ENCODE results near the gene ANXA3.

GRCh38 chr4:78517050-78517652 is 34.4 kb upstream of the ANXA3 start:
- TF ChIP-seq CTCF (IDR thresholded peaks at IDR 0.05) (peak; percentile 56 to 62 (median 59)), POLR2A (IDR thresholded peaks at IDR 0.05; ENCODE audit: low read depth) (no peak), POLR2AphosphoS5 (IDR thresholded peaks at IDR 0.05) (no peak), EP300 (IDR thresholded peaks at IDR 0.05) (no peak)

All from esophagus muscularis mucosa (tissue), 4 donors.